Nephron (organoid): ENCODE results near the gene TM7SF2.

ENCODE experiments used
- H3K27ac Mint-ChIP-seq, 3 experiments: 2 replicates each; pipeline ENCODE4 v1.8.0; 2020; ENCODE audit warnings: mixed read lengths in 3 of 3, mild to moderate bottlenecking in 2 of 3, moderate library complexity in 1 of 3
- H3K27me3 Mint-ChIP-seq: 2 replicates; pipeline ENCODE4 v1.8.0; 2021; ENCODE audit warnings: low read depth, mild to moderate bottlenecking, moderate library complexity, mixed read lengths
- H3K36me3 Mint-ChIP-seq: 2 replicates; pipeline ENCODE4 v1.8.0; 2020; ENCODE audit warnings: low read depth, mixed read lengths
- H3K4me1 Mint-ChIP-seq: 2 replicates; pipeline ENCODE4 v1.8.0; 2020; ENCODE audit warnings: mixed read lengths
- H3K4me3 Mint-ChIP-seq, 3 experiments: 2 replicates each; pipeline ENCODE4 v1.8.0; 2020; ENCODE audit warnings: mild to moderate bottlenecking in 3 of 3, mixed read lengths in 3 of 3, moderate library complexity in 2 of 3
- H3K9me3 Mint-ChIP-seq: 2 replicates; pipeline ENCODE4 v1.8.0; 2020; ENCODE audit warnings: mixed read lengths
- CTCF ChIP-seq, 3 experiments: fragments of 200-600 bp; sonication (generic); IDR thresholded peaks; one replicate each; pipeline ENCODE4 v1.5.0; 2021; ENCODE audit warnings: antibody characterized with exemption in 3 of 3; ENCODE audit not compliant: unreplicated experiment in 3 of 3

The TM7SF2 gene

GRCh38 chr11:65109231-65110198 lies 2.2 kb upstream of the TM7SF2 start:
- Mint-ChIP-seq H3K9me3 (no peaks in the 10 kb centered on the region), H3K36me3 (peaks cover 8% of the 10 kb centered on the region), H3K27ac (no peak overlapping the region), H3K4me3 (no peak overlapping the region), H3K4me1 (peaks cover 13% of the 10 kb centered on the region), H3K27me3 (no peaks in the 10 kb centered on the region)
- TF ChIP-seq CTCF (IDR thresholded peaks at IDR 0.05; ENCODE audit: unreplicated experiment in 3 of 3): no peak

- Mint-ChIP-seq H3K9me3 (no peaks in the 10 kb centered on the region), H3K27ac (peak overlapping the region in 2 of 3 experiments; percentile 25 to 52), H3K27me3 (no peaks in the 10 kb centered on the region), H3K4me1 (peaks cover 13% of the 10 kb centered on the region), H3K4me3 (peak overlapping the region; percentile 65 to 72 (median 70)), H3K36me3 (peaks cover 5% of the 10 kb centered on the region)
- TF ChIP-seq CTCF (IDR thresholded peaks at IDR 0.05; ENCODE audit: unreplicated experiment in 3 of 3): peak; percentile 96 to 99 (median 97)
Observed at GRCh38 chr11:65110354-65110861, 1.3 kb upstream of the TM7SF2 start.

- Mint-ChIP-seq H3K27me3 (no peaks in the 10 kb centered on the region), H3K4me1 (peaks cover 13% of the 10 kb centered on the region), H3K27ac (peak overlapping the region in 1 of 3 experiments; percentile 77), H3K4me3 (peak overlapping the region; percentile 96 to 99 (median 97)), H3K36me3 (peaks cover 4% of the 10 kb centered on the region), H3K9me3 (no peaks in the 10 kb centered on the region)
- no peak for TF ChIP-seq CTCF (IDR thresholded peaks at IDR 0.05; ENCODE audit: unreplicated experiment in 3 of 3)
Observed at GRCh38 chr11:65111159-65111743, 421 bp upstream of the TM7SF2 start.

DNA sequence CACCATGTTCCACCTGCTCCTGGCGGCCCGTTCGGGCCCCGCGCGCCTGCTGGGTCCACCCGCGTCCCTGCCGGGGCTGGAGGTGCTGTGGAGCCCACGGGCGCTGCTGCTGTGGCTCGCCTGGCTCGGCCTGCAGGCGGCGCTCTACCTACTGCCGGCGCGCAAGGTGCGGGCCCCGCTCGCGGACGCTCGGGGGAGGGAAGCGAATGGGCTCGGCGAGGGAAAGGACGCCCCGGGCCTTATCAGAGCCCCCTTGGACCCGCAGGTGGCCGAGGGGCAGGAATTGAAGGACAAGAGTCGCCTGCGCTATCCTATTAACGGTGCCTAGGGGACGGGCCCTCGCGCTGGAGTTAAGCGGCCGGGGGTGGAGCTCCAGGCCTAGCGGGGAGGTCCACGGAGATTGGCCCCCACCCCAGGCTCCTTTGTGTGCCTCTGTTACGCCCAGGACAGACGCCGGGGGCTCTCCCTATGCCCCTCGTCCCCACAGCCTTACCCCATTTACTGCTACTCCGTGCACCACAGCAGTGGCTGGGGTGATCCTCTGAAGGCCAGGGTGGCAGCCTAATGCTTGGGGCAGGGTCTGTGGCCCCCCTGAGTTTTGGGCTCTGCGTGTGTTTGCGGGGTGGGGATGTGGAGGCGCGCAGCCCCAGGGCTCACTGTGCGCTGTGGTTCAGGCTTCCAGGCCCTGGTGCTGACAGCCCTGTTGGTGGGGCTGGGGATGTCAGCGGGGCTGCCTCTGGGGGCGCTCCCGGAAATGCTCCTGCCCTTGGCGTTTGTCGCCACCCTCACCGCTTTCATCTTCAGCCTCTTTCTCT lies 1.1 kb downstream of the TM7SF2 start:
- Mint-ChIP-seq H3K27me3 (no peaks in the 10 kb centered on the region), H3K27ac (peak overlapping the region; percentile 91 to 97 (median 91)), H3K36me3 (peaks cover under 1% of the 10 kb centered on the region), H3K9me3 (no peaks in the 10 kb centered on the region), H3K4me1 (peaks cover 17% of the 10 kb centered on the region), H3K4me3 (peak overlapping the region; percentile 90 to 99 (median 97))
- peak; percentile 80 to 94 (median 87) for TF ChIP-seq CTCF (IDR thresholded peaks at IDR 0.05; ENCODE audit: unreplicated experiment in 3 of 3)

- Mint-ChIP-seq H3K27ac (peak overlapping the region; percentile 91 to 97 (median 91)), H3K9me3 (no peaks in the 10 kb centered on the region), H3K27me3 (no peaks in the 10 kb centered on the region), H3K4me3 (peak overlapping the region; percentile 90 to 99 (median 97)), H3K4me1 (peaks cover 20% of the 10 kb centered on the region), H3K36me3 (peaks cover 4% of the 10 kb centered on the region)
- no peak for TF ChIP-seq CTCF (IDR thresholded peaks at IDR 0.05; ENCODE audit: unreplicated experiment in 3 of 3)
Observed at GRCh38 chr11:65113361-65113756, 1.7 kb downstream of the TM7SF2 start.
